Brain pericyte (primary cell): ENCODE data around the gene HBS1L.

Source experiments
- DNase-seq: peaks from one replicate; pipeline ENCODE4 v3.0.0-alpha.2; 2012; ENCODE audit warnings: low read depth, low spot score

Gene HBS1L

GRCh38 chr6:135036731-135037420 lies 17.7 kb downstream of the HBS1L start:
- DNase-seq = no peak

- DNase-seq = no peak
Measured at GRCh38 chr6:135033238-135033637, 21.4 kb downstream of the HBS1L start.

- no peak for DNase-seq
Measured at GRCh38 chr6:135030532-135031178, 24.0 kb downstream of the HBS1L start.

GRCh38 chr6:135030056-135030473 lies 24.6 kb downstream of the HBS1L start:
- no peak for DNase-seq

GRCh38 chr6:135025775-135026174 lies 28.8 kb downstream of the HBS1L start:
- no peak for DNase-seq

GRCh38 chr6:135025175-135025574 lies 29.4 kb downstream of the HBS1L start:
- DNase-seq = no peak

GRCh38 chr6:135022050-135022697 lies 32.4 kb downstream of the HBS1L start:
- DNase-seq = no peak

- DNase-seq = no peak
Measured at GRCh38 chr6:135021310-135022049, 33.1 kb downstream of the HBS1L start.

- DNase-seq = no peak
Measured at GRCh38 chr6:135018941-135019340, 35.7 kb downstream of the HBS1L start.

GRCh38 chr6:135018052-135018451 lies 36.6 kb downstream of the HBS1L start:
- DNase-seq = no peak

- no peak for DNase-seq
Measured at GRCh38 chr6:135014353-135014832, 40.2 kb downstream of the HBS1L start.

GRCh38 chr6:135013211-135013610 lies 41.4 kb downstream of the HBS1L start:
- DNase-seq = no peak

GRCh38 chr6:135012764-135013163 lies 41.9 kb downstream of the HBS1L start:
- DNase-seq = no peak

- no peak for DNase-seq
Measured at GRCh38 chr6:135012349-135012748, 42.3 kb downstream of the HBS1L start.

GRCh38 chr6:135008941-135009290 lies 45.7 kb downstream of the HBS1L start:
- no peak for DNase-seq

- no peak for DNase-seq
Measured at GRCh38 chr6:135008072-135008940, 46.3 kb downstream of the HBS1L start.

GRCh38 chr6:135006386-135006914 lies 48.2 kb downstream of the HBS1L start:
- no peak for DNase-seq

- DNase-seq = no peak
Measured at GRCh38 chr6:135004399-135004798, 50.2 kb downstream of the HBS1L start.

- DNase-seq = no peak
Measured at GRCh38 chr6:135002974-135003703, 51.5 kb downstream of the HBS1L start.

- no peak for DNase-seq
Measured at GRCh38 chr6:135002229-135002844, 52.3 kb downstream of the HBS1L start.
